Measurements from ENCODE around the gene IL1R2.

DNA sequence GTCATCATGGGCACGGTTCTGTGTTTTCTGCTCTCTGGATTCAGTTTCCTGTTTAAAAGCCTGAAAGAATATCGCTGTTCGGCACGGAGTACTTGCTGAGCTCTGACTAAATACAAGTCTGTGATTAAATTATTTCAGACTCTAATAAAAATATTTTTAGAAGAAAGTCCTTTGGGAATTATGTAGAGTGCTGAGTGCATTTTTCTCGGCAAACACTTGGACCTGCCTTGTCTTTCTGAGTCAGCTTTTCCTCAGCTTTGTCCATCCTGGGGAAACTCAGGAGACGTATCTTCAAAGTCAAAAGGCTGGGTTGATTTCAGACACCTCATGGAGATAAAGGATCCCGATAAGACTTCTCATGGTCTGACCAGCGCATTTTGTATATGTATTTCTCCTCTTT, 45.9 kb downstream of the IL1R2 start:
- TF ChIP-seq GATA3 (IDR thresholded peaks at IDR 0.05; ENCODE audit: low read depth, low read length) (no peak), GATA2 (IDR thresholded peaks at IDR 0.05; ENCODE audit: low read depth, low read length) (no peak)

Data from SH-SY5Y (cell line).